GM23248 (cell line): ENCODE results near the gene MACROD2. TPM values are rescaled to one million over a fixed set of nuclear protein-coding genes. Genes with fewer than 3 reads are reported as not detected.

Experiments
- DNase-seq: peaks from one replicate; pipeline ENCODE4 v3.0.0-alpha.2; 2015
- H2AFZ ChIP-seq: fragments of 200-600 bp; sonication (generic); 2 replicates; pipeline ENCODE4 v1.6.1; 2016; ENCODE audit warnings: antibody characterized with exemption
- H3F3A ChIP-seq: fragments of 200-600 bp; sonication (generic); 2 replicates; pipeline ENCODE4 v1.6.1; 2016; ENCODE audit warnings: mild to moderate bottlenecking, antibody characterized with exemption, mixed run types; ENCODE audit not compliant: insufficient read depth
- H3K27ac ChIP-seq: fragments of 200-600 bp; sonication (generic); 2 replicates; pipeline ENCODE4 v1.5.1; 2016; ENCODE audit warnings: mild to moderate bottlenecking
- H3K27me3 ChIP-seq: fragments of 200-600 bp; sonication (generic); replicated peaks from 2 replicates; pipeline ENCODE4 v1.6.1; 2016; ENCODE audit warnings: mild to moderate bottlenecking; ENCODE audit not compliant: insufficient read depth
- H3K36me3 ChIP-seq: fragments of 200-600 bp; sonication (generic); 2 replicates; pipeline ENCODE4 v1.6.1; 2016; ENCODE audit warnings: low read depth, mild to moderate bottlenecking
- H3K4me1 ChIP-seq: fragments of 200-600 bp; sonication (generic); 2 replicates; pipeline ENCODE4 v1.6.1; 2016; ENCODE audit warnings: mild to moderate bottlenecking; ENCODE audit not compliant: insufficient read depth
- H3K4me2 ChIP-seq: fragments of 200-600 bp; sonication (generic); one replicate; pipeline ENCODE4 v1.6.1; 2016; ENCODE audit warnings: mild to moderate bottlenecking; ENCODE audit not compliant: unreplicated experiment
- H3K4me3 ChIP-seq: fragments of 200-600 bp; sonication (generic); 2 replicates; pipeline ENCODE4 v1.5.1; 2016; ENCODE audit warnings: mild to moderate bottlenecking
- H3K79me2 ChIP-seq: fragments of 200-600 bp; sonication (generic); 2 replicates; pipeline ENCODE4 v1.6.1; 2016; ENCODE audit warnings: mild to moderate bottlenecking; ENCODE audit not compliant: insufficient read depth
- H3K9ac ChIP-seq: fragments of 200-600 bp; sonication (generic); 2 replicates; pipeline ENCODE4 v1.6.1; 2016; ENCODE audit warnings: mild to moderate bottlenecking
- H3K9me2 ChIP-seq: fragments of 200-600 bp; sonication (generic); 2 replicates; pipeline ENCODE4 v1.6.1; 2016; ENCODE audit warnings: mixed run types, mild to moderate bottlenecking, moderate library complexity; ENCODE audit not compliant: insufficient read depth
- H3K9me3 ChIP-seq: fragments of 200-600 bp; sonication (generic); one replicate; pipeline ENCODE4 v1.6.1; 2017; ENCODE audit warnings: low read depth
- H4K20me1 ChIP-seq: fragments of 200-600 bp; sonication (generic); 2 replicates; pipeline ENCODE4 v1.6.0; 2016; ENCODE audit not compliant: insufficient read depth
- EZH2 ChIP-seq: fragments of 200-600 bp; sonication (generic); IDR thresholded peaks from 2 replicates; pipeline ENCODE4 v1.6.1; 2018; ENCODE audit warnings: antibody characterized with exemption, mild to moderate bottlenecking; ENCODE audit not compliant: insufficient read depth, poor library complexity, severe bottlenecking
- EZH2phosphoT487 ChIP-seq: fragments of 200-600 bp; sonication (generic); IDR thresholded peaks from 2 replicates; pipeline ENCODE4 v1.6.1; 2018; ENCODE audit warnings: antibody characterized with exemption, moderate library complexity, mild to moderate bottlenecking, low read depth; ENCODE audit not compliant: insufficient read depth
- WGBS, 2 experiments: methylation state at CpG; one replicate each; pipeline ENCODE4 v1.1.6; 2015 to 2017; ENCODE audit warnings: low lambda C conversion rate in 2 of 2, low coverage in 1 of 2; ENCODE audit errors: missing lambda C conversion rate in 2 of 2; 5-methylcytosine and 5-hydroxymethylcytosine counted together
- in situ Hi-C: fragments of 300-500 bp; cut with MboI; formaldehyde crosslinking; loops from 2 replicates; pipeline ENCODE4 v1.15.0; 2020
- polyA plus RNA-seq: library from polyadenylated mRNA; unstranded; fragments of >200 nt; fragmentation: Nextera tagmentation; extraction: Ambion mirVana; gene quantifications from 2 replicates; pipeline ENCODE4 v1.2.1, GENCODE V29; 2016
- total RNA-seq: library from RNA; depleted of rRNA; stranded (reverse); fragments of >200 nt; shearing (Covaris generic); gene quantifications from 2 replicates; pipeline ENCODE4 v1.2.3, GENCODE V29; 2014

MACROD2 gene
- total and polyA plus RNA-seq, 2 experiments from 2014 or later: 1.1 to 3.1 TPM

GRCh38 chr20:14817101-14817500 is 821.8 kb downstream of the MACROD2 start:
- Histone ChIP-seq H3F3A (no peaks in the 10 kb centered on the region), H3K9me2 (no peaks in the 10 kb centered on the region), H3K4me2 (no peak overlapping the region), H3K79me2 (no peaks in the 10 kb centered on the region), H2AFZ (no peak overlapping the region), H3K9ac (no peak overlapping the region), H4K20me1 (no peaks in the 10 kb centered on the region), H3K36me3 (no peaks in the 10 kb centered on the region), H3K27ac (no peak overlapping the region), H3K27me3 (no peaks in the 10 kb centered on the region), H3K9me3 (no peaks in the 10 kb centered on the region), H3K4me3 (no peak overlapping the region), H3K4me1 (no peaks in the 10 kb centered on the region)
- TF ChIP-seq EZH2phosphoT487 (no peak), EZH2 (no peak)
- WGBS, 2 experiments: 31 to 39% methylated on average over 3 of the region's 3 CpGs
- DNase-seq: no peak
- in situ Hi-C loops: no loop called here

- no peaks in the 10 kb centered on the region for H3K36me3 ChIP-seq
- H3K9ac ChIP-seq: no peak overlapping the region
- 91 to 94% methylated on average over 9 of the region's 9 CpGs for WGBS, 2 experiments
- no peak overlapping the region for H3K4me2 ChIP-seq
- H3K9me3 ChIP-seq: no peaks in the 10 kb centered on the region
- H3K4me1 ChIP-seq: no peaks in the 10 kb centered on the region
- no peak for TF ChIP-seq EZH2
- no peak for TF ChIP-seq EZH2phosphoT487
- DNase-seq: no peak
- no peaks in the 10 kb centered on the region for H3K9me2 ChIP-seq
- no peaks in the 10 kb centered on the region for H3K79me2 ChIP-seq
- in situ Hi-C loops: no loop called here
- H3K27ac ChIP-seq: no peak overlapping the region
- H3F3A ChIP-seq: no peaks in the 10 kb centered on the region
- H3K4me3 ChIP-seq: no peak overlapping the region
- H3K27me3 ChIP-seq: no peaks in the 10 kb centered on the region
- H4K20me1 ChIP-seq: no peaks in the 10 kb centered on the region
- H2AFZ ChIP-seq: no peak overlapping the region
These were observed 825.5 kb downstream of the MACROD2 start for GRCh38 chr20:14820771-14821170.

GRCh38 chr20:14821251-14821650 is 825.9 kb downstream of the MACROD2 start:
- no peaks in the 10 kb centered on the region for H3K4me1 ChIP-seq
- no peaks in the 10 kb centered on the region for H3K36me3 ChIP-seq
- H3K9me3 ChIP-seq: no peaks in the 10 kb centered on the region
- no peaks in the 10 kb centered on the region for H3K27me3 ChIP-seq
- H2AFZ ChIP-seq: no peak overlapping the region
- H3K9ac ChIP-seq: no peak overlapping the region
- in situ Hi-C loops: no loop called here
- TF ChIP-seq EZH2phosphoT487 (no peak), EZH2 (no peak)
- no peaks in the 10 kb centered on the region for H3K9me2 ChIP-seq
- no peaks in the 10 kb centered on the region for H3F3A ChIP-seq
- DNase-seq: no peak
- no peaks in the 10 kb centered on the region for H4K20me1 ChIP-seq
- H3K4me2 ChIP-seq: no peak overlapping the region
- H3K4me3 ChIP-seq: no peak overlapping the region
- H3K27ac ChIP-seq: no peak overlapping the region
- WGBS, 2 experiments: 83 to 84% methylated on average over 3 of the region's 3 CpGs
- no peaks in the 10 kb centered on the region for H3K79me2 ChIP-seq

GRCh38 chr20:14824996-14825395 is 829.7 kb downstream of the MACROD2 start:
- TF ChIP-seq EZH2 (no peak), EZH2phosphoT487 (no peak)
- 75 to 78% methylated on average over 4 of the region's 4 CpGs for WGBS, 2 experiments
- in situ Hi-C loops: no loop called here
- Histone ChIP-seq H3K9ac (no peak overlapping the region), H3K27me3 (no peaks in the 10 kb centered on the region), H4K20me1 (no peaks in the 10 kb centered on the region), H3K4me3 (no peak overlapping the region), H3F3A (no peaks in the 10 kb centered on the region), H3K9me3 (no peaks in the 10 kb centered on the region), H3K36me3 (no peaks in the 10 kb centered on the region), H3K79me2 (no peaks in the 10 kb centered on the region), H3K27ac (no peak overlapping the region), H3K4me2 (no peak overlapping the region), H3K9me2 (no peaks in the 10 kb centered on the region), H2AFZ (no peak overlapping the region), H3K4me1 (no peaks in the 10 kb centered on the region)
- DNase-seq: no peak
